BJ (cell line): Measurements from ENCODE around the gene MYL7. TPM values are rescaled to one million over a fixed set of nuclear protein-coding genes. Genes with fewer than 3 reads are reported as not detected.
A peak's percentile ranks its signal among the peaks of the same experiment; 100 is the strongest.

Experiments used
- CTCF ChIA-PET: fragments of 350-600 bp; formaldehyde crosslinking; extraction: SDS; loops from one replicate; lab custom pipeline; 2021; ENCODE audit warnings: antibody characterized with exemption, inconsistent platforms; lab: Yijun Ruan, JAX
- POLR2A ChIA-PET: fragments of 300-600 bp; sonication (Branson Sonifier 250); formaldehyde crosslinking; extraction: SDS; loops from one replicate; lab custom pipeline; 2021; ENCODE audit warnings: antibody characterized with exemption; lab: Charles Lee
- DNase-seq: peaks from one replicate; pipeline ENCODE4 v3.0.0-alpha.2; 2011; ENCODE audit warnings: low read depth
- H3K27me3 ChIP-seq: 2 replicates; pipeline ENCODE4 v1.6.0; 2011; ENCODE audit warnings: low read length; ENCODE audit not compliant: control insufficient read depth, insufficient read depth
- H3K36me3 ChIP-seq: 2 replicates; pipeline ENCODE4 v1.5.1; 2011; ENCODE audit warnings: low read length; ENCODE audit not compliant: control insufficient read depth, insufficient read depth
- H3K4me3 ChIP-seq: 2 replicates; pipeline ENCODE4 v1.5.1; 2011; ENCODE audit warnings: low read depth, mild to moderate bottlenecking, control low read depth, low read length
- CTCF ChIP-seq: IDR thresholded peaks from 2 replicates; pipeline ENCODE4 v1.5.1; 2011; ENCODE audit warnings: low read depth, mild to moderate bottlenecking, control low read depth, inconsistent platforms, low read length, moderate library complexity; ENCODE audit not compliant: insufficient read depth
- polyA plus RNA-seq: library from polyadenylated mRNA; depleted of rRNA; stranded (reverse); fragments of >200 nt; gene quantifications from 2 replicates; pipeline ENCODE4 v1.2.3, GENCODE V29; 2011

The MYL7 gene
- polyA plus RNA-seq, 1 experiment, result 0.26 TPM

- no peak for TF ChIP-seq CTCF
Observed at GRCh38 chr7:44184206-44184872, 43.2 kb upstream of the MYL7 start.

GRCh38 chr7:44183386-44183785, 42.3 kb upstream of the MYL7 start:
- no peak for TF ChIP-seq CTCF
- ChIA-PET CTCF (no interaction called here), POLR2A (no interaction called here)
- H3K36me3 ChIP-seq, result no peaks in the 10 kb centered on the region
- H3K27me3 ChIP-seq, result peaks cover 5% of the 10 kb centered on the region
- H3K4me3 ChIP-seq, result no peak overlapping the region
- no peak for DNase-seq

More at GRCh38 chr7:44184206-44184872, 43.2 kb upstream of the MYL7 start:
- CTCF ChIA-PET, result interaction anchor here (0.6 to 1.3 kb wide), 3 partner anchors 20 to 112 kb away, joined by 3 to 4 read pairs (median 4); no protein-coding TSS in a partner anchor
- Histone ChIP-seq H3K4me3 (no peak overlapping the region), H3K36me3 (no peaks in the 10 kb centered on the region), H3K27me3 (peaks cover 5% of the 10 kb centered on the region)
- DNase-seq, result peak; percentile 41
- POLR2A ChIA-PET, result no interaction called here

GRCh38 chr7:44182827-44183226, 41.7 kb upstream of the MYL7 start:
- no peak overlapping the region for H3K4me3 ChIP-seq
- no peak for DNase-seq
- peaks cover 5% of the 10 kb centered on the region for H3K27me3 ChIP-seq
- ChIA-PET CTCF (no interaction called here), POLR2A (no interaction called here)
- no peak for TF ChIP-seq CTCF
- H3K36me3 ChIP-seq, result no peaks in the 10 kb centered on the region

GRCh38 chr7:44180631-44181030, 39.5 kb upstream of the MYL7 start:
- POLR2A ChIA-PET, result no interaction called here
- Histone ChIP-seq H3K4me3 (no peak overlapping the region), H3K36me3 (no peaks in the 10 kb centered on the region), H3K27me3 (peaks cover 8% of the 10 kb centered on the region)
- TF ChIP-seq CTCF, result no peak
- DNase-seq, result no peak
- CTCF ChIA-PET, result no interaction called here

GRCh38 chr7:44177570-44178131, 36.5 kb upstream of the MYL7 start:
- TF ChIP-seq CTCF, result no peak
- ChIA-PET CTCF (interaction anchor here (0.9 to 1.5 kb wide), 2 partner anchors 17 to 19 kb away, joined by 3 to 7 read pairs; no protein-coding TSS in a partner anchor), POLR2A (no interaction called here)
- no peak overlapping the region for H3K4me3 ChIP-seq
- no peaks in the 10 kb centered on the region for H3K36me3 ChIP-seq
- no peak for DNase-seq
- H3K27me3 ChIP-seq, result peaks cover 11% of the 10 kb centered on the region
